Smooth muscle cell of the brain vasculature (primary cell): ENCODE data around the gene SF3B4.

Experiments
- DNase-seq: peaks from one replicate; pipeline ENCODE4 v3.0.0-alpha.2; 2012; ENCODE audit warnings: low read depth, low spot score

Gene SF3B4

DNA sequence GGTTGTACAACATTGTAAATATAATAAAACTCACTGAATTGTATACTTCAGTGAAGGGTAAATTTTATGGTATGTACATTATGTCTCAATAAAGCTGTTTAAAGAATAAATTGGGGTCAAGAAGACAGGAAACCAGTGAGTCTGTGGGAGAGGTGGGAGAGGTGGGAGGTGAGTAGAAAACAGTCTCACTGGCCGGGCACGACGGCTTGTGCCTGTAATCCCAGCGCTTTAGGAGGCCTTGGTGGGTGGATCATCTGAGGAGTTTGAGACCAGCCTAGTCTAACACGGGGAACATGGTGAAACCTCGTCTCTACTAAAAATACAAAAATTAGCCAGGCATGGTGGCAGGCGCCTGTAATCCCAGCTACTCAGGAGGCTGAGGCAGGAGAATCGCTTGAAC lies 4.9 kb upstream of the SF3B4 start:
- no peak for DNase-seq

DNA sequence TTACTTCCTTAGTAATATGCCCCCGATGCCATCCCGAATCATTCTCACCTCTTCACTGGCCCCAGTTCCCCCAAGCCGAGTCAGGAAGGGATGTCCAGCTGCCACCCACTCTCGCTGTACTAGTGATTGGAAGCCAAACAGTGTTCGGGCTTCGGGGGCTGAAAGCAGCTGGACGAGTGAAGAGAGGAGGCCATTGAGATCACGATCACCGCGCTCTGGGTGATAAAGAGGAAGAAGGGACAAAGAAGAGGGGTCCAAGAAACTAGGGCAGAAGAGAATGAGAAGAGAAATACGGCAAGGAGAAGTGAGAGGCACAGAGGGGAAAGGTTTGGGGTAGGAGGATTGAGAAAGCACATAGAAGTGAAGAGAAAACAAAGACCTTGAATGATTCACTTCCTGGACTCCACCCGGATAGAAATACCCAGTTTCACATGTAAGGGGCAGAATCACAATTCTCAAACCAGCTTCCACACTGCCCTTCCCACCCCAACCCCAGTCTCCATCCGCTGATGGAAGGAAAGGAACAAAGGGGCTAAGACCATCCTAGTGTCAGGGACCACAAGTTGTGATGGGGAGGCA lies 3.7 kb upstream of the SF3B4 start:
- no peak for DNase-seq

DNA sequence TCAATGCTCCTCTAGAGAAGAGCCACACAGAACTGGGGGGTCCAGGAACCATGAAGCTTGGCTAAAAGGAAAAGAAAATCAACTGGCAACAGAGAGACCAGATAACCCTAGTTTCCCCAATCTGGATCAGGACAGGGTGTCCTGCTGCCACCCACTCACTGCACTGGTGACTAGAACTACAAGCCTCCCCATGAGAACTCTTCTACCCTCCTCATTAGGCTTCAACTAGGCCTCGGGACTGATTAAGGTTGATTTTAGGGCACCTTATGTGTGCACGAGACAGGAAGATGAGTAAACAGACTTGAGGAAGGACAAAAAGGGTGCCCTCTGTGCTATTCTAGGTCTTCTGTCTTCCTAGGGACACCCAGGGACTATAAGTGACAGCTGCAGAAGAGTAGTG lies 2.3 kb upstream of the SF3B4 start:
- DNase-seq, result no peak

DNA sequence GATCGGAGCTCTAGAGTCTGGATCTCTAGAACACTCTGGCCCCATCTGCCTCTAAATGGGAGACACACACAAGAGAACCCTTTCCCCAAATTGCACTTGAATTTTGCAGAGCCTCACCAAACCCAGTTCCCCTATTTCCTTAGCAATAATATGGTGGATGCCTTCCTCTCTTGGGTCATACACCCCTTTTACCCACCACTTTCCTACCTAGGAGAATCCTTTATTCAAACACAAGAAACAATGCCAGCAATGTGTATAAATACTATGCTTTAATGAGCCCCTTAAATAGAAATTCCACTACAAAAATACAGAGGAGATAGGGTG lies 760 bp upstream of the SF3B4 start:
- no peak for DNase-seq

DNA sequence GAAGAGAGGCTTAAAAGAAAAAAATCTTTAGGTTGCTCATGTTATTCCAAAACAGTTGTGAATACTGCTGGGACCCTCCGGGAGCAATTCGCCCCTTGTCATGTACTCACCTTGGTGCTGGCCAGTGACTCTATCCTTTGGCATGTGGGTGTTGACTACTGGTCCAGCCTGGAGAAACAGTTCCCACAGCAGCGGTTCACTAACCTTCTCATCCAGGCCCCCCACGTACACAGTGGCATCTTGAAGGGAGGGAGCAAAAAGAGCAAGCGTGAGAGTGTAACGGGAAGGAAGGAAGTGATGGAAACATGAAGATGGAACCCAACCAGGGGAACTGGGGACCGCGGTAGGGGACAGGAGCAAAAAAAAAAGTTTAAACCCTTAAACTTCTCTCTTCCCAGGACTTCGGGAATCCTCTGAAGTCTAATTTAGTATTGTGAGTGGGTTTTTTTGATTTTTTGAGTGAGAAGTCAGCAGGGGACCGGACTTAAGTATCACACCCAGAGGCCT lies 494 bp downstream of the SF3B4 start:
- no peak for DNase-seq

DNA sequence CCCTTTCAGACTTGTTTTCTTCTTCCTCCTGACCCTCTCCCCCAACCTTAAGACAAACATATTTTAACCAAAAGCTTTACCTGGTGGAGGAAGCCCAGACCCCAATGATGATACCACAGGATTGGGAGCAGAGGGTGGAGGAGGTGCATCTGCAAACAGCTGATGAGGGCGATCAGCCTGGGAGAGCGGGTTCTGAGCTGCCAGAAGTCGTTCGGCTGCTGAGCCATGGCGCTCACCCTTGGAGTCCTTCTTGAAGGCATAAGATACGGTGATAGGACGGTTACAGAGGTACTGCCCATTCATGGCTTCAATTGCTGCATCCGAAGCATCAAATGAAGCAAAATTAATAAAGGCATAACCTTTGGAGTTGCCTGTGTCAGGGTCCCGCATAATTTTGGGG lies 1.3 kb downstream of the SF3B4 start:
- no peak for DNase-seq

DNA sequence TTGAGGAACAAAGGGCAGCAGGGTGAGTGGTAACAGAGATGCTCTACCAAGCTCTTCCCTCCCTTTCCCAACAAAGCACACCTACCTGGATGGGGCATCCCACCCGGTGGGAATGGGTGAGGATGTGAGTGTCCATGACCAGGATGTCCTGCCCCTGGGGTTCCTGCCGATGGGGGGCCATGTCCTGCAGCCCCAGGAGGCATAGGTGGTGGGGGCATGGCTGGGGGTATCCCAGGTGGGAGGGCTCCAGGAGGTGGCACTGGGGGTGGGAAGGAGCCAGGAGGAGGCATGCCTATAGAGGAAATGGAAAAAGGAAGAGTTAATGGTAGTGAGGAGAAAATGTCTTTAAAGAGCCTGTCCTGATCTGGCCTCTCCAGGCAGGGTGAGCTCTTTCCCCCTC lies 1.9 kb downstream of the SF3B4 start:
- no peak for DNase-seq

DNA sequence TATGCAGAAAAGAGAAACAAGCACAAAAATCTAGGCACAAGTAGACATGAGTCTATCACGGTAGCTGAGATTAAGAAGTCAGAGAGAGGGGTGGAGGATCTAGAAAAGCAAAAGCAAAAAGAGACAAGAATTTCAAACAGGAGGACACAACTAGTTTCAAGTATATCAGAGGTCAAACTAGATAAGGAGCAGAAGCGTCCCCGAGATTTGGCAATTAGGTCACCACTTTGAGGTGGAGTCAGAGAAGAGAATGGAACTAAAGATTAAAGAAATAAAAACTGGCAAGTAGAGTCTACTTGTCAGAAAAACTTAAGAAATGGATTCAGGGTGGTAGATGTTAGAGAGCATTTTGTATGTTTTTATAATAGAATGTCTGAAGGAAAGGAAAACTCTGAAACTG lies 2.3 kb downstream of the SF3B4 start:
- DNase-seq, result no peak

DNA sequence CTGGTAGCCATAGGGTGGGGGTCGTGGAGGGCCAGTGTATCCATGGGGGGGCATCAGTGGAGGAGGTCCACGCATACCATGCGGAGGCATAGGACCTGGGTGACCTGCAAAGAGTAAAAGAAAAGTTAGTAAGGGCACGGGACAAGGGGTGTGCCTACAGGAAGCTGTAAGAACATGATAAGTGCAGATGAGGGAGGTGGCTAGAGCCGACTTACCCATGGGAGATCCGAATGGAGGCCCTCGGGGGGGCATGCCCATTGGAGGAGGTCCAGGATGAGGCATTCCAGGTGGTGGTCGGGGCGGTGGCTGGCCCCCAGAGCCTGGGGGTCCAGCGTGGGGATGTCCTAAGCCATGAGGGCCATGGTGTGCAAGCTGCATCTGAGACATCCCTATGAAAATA lies 4.0 kb downstream of the SF3B4 start:
- no peak for DNase-seq

DNA sequence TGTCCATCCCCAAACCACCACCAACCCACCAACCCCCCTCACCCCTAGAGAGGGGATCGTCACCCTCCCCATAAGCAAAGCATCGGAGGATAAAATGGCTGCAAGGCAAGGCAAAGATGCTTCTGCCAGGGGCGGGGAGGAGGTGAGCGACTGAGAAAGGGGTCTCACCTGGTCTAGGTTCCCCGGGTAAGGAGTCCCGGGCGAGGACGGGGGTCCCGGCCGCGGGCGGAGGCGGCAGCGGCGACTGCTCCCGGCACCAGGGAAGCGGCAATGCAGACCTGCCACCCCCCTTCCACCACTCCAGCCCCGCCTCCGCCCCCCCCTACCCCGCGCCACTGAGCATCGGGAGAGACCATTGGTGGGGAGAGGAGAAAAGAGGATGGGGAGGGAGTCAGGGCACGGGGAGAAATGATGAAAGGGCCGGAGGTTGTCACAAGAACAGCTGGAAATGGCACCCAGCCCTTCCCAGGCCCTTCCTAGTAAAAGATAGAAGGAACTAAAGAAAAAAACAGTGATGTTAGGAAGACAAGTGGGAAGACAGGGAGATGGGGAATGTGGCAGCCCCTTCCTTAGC lies 9.9 kb downstream of the SF3B4 start, which contains the start of gene SV2A:
SV2A (minus strand) TSS at position 274 of the 574 bp plus-strand sequence. CDS start 4,004 bp downstream, outside the sequence.
- no peak for DNase-seq

DNA sequence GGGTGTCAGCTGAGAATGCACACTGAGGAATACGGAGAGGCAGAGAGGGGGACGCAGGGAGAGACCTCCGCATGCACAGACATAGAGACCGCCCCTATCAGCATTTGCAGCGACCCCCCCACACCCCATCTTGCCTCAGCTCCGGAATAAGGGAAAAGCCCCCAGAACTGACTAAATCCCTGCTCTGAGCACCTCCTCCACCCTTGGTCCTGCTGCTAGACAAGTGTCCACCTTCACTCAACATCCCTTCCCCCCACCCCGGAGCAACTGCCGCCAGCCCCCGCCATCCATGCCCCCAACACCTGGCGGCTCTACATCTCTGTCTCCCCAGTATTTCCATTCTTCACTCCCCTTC lies 10.7 kb downstream of the SF3B4 start:
- no peak for DNase-seq

DNA sequence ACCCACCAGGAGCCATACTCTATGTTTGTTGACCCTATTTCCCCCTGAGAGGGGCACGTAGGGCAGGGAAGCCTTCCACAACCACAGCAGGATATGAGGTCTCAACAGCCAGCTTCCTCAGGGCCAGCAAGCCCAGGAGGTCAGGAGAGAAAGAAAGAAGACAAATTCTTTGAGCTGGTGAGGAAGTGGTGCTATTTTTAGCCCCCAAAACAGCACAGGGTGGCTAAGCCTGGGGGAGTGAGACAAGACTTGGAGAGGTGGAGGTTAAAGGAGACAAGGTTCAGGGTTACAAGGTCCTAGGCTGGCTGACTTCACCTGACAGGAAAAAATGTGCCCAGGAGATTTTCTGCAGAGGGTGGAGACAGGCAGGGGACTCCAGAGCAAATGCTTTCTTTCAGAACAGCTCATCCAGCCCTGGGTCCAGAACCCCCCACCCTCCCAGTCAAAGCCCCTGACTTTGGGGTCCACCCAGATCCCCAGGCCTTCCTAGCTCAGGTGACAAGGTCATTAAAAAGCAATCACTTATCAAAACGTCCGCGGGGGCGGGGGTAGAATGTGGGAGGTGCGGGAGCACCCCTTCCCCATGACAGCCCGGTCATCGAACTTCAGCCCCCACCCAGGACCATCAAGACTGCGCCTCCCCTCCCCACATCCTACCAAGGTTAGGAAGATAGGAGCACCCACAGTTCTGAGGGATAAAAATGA lies 11.3 kb downstream of the SF3B4 start:
- no peak for DNase-seq

DNA sequence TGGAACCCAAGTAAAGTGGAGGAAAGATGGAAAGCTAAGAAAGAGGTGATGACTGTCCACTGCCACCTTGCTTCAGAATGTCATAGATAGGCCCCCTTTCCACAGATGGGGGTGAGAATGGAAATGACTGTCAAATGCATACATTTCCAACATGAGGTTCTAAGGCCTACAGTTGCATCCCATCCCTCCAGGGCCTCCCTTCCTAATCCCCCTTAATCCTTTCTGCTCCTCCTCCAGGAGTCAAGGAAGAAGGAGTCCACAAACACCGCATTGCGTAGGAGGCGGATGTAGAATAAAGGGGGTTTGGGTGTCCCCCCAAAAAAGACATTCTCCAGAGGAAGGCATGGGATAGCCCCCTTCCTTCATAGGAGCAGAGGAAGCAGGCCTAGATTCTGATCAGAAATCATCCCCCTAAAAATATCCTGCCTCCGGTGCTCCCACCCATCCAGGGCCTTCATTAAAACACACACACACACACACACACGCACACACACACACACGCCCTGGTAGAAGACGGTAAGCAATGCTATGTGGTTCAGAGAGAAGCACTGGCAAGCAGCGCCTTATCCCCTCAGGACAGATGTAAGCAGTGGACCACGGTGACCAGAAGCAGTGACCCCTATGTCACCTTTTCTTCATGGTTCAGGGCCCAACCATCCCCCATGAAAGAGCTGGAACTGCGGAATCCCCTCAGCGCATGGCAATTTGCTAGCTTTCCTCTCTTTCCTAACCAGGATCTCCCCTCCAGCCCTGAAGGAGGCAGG lies 12.0 kb downstream of the SF3B4 start:
- no peak for DNase-seq

DNA sequence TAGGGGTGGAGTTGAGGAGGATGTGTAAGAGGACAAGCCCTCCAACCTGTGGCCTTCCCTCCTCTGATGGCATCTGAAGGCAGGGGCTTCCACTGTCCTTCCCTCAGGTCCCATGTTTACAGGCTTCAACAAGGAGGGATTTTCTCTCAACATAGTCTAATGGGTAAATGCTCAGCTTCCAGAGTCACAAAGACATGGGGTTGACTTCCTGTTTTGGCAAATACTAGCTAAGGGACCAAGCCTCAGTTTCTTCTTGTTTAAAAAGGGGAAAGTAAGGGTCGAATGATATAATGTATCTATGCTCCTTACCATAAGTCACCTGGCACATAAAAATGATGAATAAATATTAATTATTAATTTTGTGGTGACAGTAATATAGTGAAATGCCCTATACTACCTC lies 13.1 kb downstream of the SF3B4 start:
- DNase-seq, result no peak

DNA sequence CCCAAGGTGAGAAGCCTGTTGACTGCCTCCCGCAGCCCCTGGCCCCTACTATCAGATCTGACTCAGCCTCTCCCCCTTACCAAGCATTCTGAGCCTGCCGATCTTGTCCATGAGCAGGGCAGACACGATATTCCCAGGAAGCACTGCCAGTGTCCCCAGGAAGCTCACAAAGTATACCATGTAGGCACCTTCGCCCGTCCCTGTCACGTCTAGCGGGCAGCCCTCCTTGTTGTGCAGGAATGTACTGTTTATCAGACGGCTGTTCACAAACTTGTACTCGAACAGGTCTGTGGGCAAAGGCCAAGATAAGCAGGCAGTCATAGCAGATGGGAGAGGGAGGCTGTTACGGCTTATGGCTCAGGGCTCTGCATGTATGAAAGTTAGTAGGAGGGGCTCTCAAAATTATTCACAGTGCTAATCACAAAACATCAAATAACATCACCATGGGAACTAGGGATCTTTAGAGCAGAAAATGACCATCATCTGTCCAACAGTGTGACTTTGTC lies 21.0 kb downstream of the SF3B4 start:
- no peak for DNase-seq

DNA sequence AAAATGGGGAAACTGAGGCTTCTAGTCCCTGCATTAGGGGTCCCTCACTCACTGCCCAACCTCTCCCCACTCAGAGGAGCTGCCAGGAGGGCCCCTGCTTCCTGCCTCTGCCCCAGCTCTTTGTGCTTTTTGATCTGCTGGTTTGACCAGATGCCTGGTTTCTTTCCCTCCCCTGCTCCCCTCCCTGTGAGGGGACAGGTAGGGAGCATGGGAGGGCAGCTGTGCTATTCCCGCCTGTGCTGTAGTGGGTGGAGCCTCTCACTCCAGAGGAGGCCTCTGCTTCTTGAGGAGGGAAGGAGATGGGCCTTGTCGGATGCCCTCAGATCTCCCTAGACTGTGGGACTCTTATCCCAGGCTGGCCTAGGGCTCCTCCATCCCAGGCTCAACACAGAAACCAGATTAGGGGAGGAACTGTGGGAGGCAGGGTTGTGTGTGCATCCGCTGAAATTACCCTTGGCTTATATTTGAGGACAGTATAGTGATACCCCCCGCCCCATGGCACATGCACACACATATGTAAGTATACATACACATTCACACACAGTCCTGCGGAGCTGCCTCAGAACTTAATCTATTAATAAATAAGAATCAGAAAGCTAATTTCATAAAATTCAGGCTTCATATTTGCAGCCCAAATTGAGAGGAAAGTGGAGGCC lies 23.6 kb downstream of the SF3B4 start:
- no peak for DNase-seq

DNA sequence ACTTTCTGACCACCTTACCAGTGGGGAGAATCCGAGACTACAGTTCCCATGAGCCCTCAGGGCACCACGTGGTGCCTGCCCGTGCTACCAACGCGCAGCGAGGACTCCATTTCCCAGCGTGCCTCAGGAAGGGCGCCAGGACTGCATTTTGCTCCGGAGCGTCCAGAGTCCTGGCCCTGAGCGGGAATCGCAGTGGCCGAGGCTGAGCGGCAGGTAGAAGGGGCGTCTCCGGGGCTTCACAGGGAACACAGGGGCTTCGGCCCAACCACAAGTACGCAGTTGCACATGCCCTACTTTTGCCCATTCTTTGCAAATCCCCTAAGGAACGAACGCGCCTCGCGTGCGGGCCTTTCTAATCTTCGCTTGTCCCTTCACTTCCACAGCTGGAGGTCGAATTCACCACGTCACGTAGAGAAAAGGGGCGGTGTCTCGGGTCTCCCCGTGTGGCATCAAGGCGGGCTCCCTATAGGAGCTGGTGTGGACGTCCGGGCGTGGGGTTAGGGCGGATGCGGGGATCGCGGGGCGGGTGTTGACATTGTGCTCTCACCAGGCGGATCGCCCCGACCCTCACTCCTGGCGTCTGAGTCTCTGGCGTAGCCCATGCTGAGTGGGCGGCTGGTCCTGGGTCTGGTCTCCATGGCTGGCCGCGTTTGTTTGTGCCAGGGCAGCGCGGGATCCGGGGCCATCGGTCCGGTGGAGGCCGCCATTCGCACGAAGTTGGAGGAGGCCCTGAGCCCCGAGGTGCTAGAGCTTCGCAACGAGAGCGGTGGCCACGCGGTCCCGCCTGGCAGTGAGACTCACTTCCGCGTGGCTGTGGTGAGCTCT lies 27.9 kb downstream of the SF3B4 start, which contains the start of gene BOLA1:
BOLA1 (plus strand) TSS at position 109 of the 825 bp plus-strand sequence; CDS start at position 601, 492 bp downstream.
- DNase-seq, result peak; percentile 81

DNA sequence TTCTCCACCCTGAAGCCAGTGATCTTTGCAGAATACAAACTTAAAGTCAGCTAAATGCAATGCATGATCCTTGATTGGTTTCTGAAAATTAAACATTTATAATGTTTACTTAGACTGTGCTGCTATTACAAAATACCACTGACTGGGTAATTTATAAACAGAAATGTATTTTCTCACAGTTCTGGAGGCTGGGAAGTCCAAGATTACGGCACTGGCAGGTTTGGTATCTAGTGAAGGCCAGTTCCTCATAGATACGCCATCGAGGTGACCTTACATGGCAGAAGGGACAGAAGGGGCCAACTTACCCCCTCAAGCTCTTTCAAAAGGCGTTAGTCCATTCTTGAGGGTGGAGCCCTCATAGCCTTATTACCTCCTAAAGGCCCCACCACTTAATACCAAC lies 31.0 kb downstream of the SF3B4 start:
- DNase-seq, result no peak

DNA sequence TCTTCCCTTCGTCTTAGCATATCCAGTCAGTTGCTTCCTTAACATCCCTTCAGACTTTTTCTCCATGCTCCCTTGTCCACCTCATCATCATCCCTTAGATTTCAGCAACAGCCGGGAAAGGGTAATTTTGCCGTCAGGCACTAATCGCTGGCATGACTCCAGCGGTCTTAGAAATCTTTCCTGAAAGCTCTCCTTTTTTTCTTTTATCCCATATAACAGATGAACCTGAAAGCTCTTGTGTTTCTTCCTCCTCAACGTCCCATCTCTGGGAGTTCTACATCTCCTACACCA lies 38.7 kb downstream of the SF3B4 start:
- DNase-seq, result no peak

DNA sequence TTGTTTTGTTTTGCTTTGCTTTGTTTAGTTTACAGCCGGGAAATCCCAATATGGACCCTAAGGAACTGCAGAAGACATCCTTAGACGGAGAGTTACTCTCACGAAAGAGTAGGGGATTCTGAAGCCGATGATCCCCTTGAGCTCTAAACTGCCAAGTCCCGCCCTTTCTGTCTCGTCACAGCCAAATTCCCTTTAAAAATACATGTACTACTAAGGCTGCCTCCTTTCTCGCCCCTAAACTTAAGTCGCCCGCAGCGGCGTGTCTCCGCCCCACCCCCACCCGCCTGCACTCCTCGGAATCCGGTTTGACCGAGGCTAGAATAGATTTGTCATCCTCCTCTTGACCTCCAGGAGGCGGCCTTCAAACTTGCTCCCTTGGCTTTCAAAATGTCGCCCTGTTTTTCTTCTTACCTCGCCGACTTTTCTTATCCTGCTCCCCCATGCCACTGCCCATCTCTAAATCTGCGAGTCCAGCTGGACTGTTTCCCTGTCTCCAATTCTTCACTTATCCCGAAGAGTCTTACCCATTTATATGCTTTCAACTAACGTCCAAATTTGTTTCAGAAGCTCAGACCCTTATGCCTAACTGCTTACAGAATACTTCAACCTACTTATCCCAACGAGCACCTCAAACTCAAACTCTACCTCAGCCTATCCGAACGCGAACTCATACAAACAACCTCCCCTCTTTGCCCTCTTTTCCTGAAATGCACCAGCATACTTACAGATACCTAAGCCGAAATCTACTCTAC lies 39.2 kb downstream of the SF3B4 start:
- peak; percentile 70 for DNase-seq
